Stimulated activated CD4-positive, alpha-beta T cell treated with anti-CD3 and anti-CD28 coated beads, Interleukin-2, amount 100 ng/mL, for 24 hours (primary cell): ENCODE results near the gene ASIC3.

Experiments
- DNase-seq, 2 donors: peaks; one replicate each; pipeline ENCODE4 v3.0.0-alpha.2; 2020

Gene ASIC3

DNA sequence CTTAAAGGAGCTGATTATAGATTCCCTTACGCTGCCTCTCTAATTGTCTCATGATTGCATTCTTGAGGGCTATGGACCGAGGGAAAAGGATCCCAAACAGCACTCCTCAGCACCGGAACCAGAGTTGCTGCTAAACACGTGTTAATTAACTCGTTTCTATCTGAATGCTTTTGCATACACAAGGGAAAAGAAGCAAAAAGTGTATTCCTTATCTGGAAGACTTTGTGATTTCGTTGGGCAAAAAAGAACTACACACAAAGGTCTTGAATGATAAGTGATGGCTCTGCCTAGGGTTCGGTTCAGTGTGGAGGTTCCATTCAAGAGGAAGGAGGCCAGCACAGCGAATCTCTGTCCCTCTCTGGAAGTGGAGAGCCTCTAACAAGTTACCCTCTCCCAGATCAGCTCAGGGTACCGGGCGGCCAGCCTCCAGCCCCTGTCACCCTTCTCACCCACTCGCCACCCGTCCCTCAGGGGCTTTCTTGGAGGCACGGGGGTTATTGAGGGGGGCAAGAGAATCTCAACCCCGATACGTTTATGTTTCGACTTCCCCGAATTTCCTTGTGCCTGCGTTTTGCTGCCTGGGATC lies 10.5 kb downstream of the ASIC3 start:
- DNase-seq = peak in 1 of 2 donors; percentile 29

- DNase-seq = peak; percentile 76 to 79
Measured at GRCh38 chr7:151059367-151060112, 11.2 kb downstream of the ASIC3 start, which contains the start of gene SLC4A2. SLC4A2 (plus strand) TSS chr7:151059589; CDS start chr7:151061988, 2,399 bp downstream.

DNA sequence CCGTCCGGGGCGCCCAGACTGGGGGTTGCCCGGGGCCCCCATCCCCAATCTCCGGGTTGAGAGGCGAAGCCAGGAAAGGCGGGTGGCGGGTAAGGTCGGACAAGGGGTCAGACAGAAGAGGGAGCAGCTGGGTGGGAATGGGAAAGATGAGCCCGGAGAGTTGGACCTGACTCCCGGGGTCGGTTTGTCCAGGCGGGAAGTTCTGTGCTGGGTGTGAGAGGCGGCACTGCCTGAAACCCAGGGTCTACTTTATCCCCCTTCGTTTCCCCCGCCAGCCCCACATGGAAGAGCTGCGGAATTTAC lies 11.7 kb downstream of the ASIC3 start:
- no peak for DNase-seq

DNA sequence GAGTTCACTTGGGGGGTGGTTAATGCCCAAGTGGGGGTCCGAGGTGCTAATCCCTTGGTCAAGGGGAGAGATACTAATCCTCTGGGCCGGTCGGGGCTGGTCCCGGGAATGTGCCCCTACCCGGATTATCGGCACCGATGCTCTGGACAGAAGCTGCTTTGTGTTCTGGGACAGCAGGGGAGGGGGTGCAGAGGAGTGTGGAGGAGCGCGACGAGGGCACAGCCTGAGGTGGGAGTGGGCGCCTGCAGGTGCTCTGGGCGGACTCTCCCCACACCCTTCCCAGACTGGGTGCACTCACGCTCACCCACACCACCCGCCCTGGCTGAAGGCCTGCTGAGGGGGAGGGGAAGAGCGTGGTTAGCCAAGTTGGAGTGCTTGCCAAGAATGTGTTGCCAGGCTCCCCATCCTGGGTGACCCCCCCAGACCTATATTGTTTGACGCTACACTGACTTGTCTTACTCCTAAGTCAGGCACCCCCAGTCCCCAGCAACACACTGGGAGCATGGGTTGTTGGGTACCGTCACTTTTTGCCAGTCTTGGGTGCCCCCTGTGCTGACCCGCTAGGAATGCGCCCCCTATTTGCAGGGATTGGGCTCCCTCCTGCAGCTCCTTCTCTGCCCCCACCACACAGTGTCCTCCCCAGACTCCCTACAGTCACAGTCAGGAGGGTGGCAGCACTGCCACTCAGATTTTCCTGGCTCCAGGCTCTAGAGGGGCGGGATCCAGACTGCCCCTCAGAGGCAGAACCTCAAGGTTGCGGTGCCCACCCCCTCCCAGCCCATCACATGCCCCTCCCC lies 12.3 kb downstream of the ASIC3 start:
- DNase-seq = peak in 1 of 2 donors; percentile 30

DNA sequence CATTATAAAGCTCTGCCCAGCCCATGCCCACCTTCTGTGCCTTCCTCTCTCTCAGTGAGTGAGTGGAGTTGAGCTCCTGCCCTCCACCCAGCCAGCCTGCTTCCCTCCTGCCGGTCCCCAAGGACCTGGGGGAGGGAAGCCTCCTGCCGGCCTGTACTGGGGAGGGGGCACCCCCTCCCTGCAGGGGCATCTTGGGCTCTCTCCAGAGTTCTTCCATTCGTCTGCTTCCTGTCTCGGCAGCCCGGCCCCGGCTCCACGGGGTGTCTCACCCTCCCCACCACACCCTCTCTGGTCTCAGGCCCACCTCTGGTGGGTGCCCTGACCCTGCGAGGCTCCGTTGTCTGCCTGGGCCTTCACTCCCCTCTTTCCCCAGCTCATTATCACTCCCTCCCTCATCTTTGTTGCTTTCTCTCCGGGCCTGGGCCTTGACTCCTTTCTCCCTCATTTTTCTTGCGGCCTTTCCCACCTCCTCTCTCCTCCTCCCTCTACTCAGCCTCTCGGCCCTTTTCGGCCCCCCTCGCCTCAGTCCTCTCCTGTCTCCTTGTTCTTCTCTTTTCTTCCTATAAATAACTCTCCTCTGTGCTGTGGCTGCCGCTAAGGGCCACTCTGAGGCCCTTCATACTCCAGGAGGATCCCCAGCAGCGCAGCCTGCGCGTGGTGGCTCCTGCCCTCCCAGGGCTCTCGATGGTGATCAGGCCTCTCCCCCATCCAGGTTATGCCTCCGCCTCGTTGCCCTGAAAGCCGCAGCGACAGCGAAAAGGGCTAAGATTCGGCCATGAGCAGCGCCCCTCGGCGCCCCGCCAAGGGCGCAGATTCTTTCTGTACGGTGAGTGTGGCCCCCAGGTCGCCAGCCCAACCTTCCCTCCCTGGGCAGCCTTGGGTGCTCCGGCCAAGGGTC lies 13.1 kb downstream of the ASIC3 start:
- DNase-seq = no peak

DNA sequence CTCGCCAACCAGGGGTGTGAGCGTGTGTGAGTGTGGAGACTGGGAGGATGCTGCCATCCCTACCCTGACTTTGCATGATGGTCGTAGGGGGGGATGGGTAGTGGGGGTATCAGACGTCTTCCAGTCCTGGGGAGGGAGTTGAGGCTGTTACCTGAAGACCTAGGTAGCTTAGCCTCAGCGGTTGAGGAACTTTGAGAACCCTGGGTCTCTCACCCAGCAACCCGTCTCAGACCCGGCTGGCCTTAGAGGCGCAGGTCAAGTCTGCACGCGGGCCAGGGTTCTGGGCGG lies 13.7 kb downstream of the ASIC3 start:
- DNase-seq = no peak

DNA sequence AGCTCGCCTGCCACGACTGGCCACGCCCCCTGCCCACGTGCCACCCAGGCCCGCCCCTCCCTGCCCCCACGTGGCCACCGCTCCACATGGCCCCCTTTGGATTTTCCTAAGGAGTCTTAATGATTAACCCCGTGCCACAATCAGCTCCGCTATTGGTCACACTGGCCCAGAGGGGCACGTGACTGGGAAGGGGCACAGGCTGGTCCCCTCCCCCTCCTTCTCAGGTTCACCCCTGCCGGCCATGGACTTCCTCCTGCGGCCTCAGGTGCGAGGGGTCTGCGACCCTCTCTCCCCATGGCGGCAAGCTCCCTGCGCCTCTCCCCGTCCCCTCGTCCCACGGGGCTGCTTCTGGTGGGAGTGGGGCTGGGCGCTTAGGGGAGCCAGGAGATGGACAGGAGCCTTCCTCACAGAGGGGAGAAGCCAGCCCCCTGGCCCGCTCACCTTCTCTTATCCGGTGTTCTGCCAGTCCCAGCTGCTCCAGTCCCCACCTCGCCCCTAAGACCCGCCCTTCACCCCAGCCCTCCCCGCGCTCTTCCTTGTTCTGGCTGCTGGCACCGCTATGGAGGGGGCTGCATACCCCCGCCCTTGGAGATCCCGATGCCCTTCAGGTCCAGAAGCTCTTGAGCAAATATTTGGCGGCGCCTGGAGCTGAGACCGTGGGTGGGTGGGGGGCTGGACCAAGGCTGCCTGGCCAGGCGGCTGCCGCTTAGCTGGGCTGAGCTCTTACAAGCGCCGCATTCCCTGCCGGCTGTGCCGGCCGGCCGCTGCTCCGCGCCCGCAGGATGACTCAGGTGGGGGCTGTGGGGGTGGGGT lies 14.3 kb downstream of the ASIC3 start:
- no peak for DNase-seq

DNA sequence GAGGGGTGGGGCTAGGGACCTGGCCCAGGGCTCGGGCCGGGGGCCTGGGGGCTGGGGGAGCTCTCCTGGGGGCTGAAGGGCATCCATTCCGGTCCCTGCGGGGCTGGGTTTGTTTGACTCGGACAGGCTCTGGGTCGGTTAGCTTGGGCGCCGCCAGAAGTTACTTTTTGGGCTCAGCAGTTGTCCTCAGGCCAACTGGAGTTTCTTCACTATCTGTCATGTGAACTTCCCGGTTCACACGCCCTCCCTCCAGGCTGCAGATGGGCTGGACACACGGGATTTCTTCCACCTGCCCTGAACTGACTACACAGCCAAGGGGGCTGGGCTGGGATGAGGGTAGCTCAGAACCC lies 14.9 kb downstream of the ASIC3 start:
- DNase-seq = no peak

GRCh38 chr7:151064454-151064853 lies 16.1 kb downstream of the ASIC3 start:
- no peak for DNase-seq

GRCh38 chr7:151064993-151065392 lies 16.7 kb downstream of the ASIC3 start:
- no peak for DNase-seq

GRCh38 chr7:151065516-151065915 lies 17.2 kb downstream of the ASIC3 start:
- DNase-seq = no peak

DNA sequence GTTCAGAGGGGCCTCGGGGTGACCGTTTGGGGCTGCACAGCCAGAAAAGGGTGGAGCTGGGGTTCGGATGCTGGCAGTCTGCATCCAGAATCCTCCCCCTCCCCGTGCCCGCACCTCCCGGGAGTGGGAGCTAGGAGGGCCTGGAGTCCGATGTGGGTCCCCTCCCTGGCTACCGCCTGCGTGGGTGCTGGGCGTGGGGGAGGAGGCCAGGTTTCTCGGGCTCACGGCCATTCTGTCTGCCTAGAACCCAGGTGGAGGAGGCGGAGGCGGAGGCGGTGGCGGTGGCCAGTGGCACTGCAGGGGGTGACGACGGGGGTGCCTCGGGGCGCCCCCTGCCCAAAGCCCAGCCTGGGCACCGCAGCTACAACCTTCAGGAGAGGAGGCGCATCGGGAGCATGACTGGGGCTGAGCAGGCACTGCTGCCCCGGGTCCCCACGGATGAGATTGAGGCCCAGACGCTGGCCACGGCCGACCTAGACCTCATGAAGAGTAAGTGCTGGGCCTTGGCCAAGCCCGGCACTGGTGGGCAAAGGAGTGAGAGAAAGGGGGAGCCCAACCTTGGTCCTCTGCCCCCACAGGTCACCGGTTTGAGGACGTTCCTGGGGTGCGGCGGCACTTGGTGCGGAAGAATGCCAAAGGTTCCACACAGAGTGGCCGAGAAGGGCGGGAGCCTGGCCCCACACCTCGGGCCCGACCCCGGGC lies 18.1 kb downstream of the ASIC3 start:
- DNase-seq = no peak

- DNase-seq = no peak
Measured at GRCh38 chr7:151068069-151068773, 19.9 kb downstream of the ASIC3 start.

DNA sequence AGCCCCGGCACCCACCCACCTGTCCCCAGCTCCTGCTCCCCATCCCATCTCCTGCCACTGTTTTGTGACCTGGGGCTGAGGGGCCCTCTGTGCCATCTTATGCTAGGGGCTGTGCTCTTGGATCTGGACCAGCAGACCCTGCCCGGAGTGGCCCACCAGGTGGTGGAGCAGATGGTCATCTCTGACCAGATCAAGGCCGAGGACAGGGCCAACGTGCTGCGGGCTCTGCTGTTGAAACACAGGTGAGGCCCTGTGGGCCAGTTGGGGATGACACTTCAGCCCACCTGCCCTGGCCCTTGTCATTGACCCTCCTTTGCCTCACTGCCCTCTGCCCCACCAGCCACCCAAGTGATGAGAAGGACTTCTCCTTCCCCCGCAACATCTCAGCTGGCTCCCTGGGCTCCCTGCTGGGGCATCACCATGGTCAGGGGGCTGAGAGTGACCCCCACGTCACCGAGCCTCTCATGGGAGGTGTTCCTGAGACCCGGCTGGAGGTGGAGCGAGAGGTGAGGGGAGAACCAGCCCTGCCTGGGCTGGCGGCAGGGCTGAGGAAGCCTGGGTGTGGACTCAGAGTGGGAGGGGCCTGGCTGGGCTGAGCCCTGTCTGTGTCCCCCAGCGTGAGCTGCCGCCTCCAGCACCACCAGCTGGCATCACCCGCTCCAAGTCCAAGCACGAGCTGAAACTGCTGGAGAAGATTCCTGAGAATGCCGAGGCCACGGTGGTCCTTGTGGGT lies 21.7 kb downstream of the ASIC3 start:
- DNase-seq = no peak

- no peak for DNase-seq
Measured at GRCh38 chr7:151070574-151070960, 22.2 kb downstream of the ASIC3 start.

DNA sequence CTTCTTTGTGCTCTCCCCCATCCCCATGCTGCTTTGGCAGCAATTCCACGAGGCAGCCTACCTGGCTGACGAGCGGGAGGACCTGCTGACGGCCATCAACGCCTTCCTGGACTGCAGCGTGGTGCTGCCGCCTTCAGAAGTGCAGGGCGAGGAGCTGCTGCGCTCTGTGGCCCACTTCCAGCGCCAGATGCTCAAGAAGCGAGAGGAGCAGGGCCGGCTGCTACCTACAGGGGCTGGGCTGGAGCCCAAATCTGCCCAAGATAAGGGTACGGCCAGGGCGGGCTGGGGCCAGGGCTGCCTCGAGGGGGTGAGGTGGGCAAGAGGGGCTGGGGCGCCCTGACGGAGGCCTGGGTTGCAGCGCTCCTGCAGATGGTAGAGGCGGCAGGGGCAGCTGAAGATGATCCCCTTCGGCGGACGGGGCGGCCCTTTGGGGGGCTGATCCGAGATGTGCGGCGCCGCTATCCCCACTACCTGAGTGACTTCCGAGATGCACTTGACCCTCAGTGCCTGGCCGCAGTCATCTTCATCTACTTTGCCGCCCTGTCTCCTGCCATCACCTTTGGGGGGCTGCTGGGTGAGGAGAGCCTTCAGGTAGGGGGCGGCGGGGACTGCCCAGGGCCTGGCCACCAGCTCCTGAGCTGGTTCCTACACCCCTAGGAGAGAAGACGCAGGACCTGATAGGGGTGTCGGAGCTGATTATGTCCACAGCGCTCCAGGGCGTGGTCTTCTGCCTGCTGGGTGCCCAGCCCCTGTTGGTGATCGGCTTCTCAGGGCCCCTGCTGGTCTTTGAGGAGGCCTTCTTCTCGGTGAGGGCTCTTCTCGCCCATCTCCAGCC lies 22.9 kb downstream of the ASIC3 start:
- no peak for DNase-seq

- no peak for DNase-seq
Measured at GRCh38 chr7:151073990-151074389, 25.7 kb downstream of the ASIC3 start.

DNA sequence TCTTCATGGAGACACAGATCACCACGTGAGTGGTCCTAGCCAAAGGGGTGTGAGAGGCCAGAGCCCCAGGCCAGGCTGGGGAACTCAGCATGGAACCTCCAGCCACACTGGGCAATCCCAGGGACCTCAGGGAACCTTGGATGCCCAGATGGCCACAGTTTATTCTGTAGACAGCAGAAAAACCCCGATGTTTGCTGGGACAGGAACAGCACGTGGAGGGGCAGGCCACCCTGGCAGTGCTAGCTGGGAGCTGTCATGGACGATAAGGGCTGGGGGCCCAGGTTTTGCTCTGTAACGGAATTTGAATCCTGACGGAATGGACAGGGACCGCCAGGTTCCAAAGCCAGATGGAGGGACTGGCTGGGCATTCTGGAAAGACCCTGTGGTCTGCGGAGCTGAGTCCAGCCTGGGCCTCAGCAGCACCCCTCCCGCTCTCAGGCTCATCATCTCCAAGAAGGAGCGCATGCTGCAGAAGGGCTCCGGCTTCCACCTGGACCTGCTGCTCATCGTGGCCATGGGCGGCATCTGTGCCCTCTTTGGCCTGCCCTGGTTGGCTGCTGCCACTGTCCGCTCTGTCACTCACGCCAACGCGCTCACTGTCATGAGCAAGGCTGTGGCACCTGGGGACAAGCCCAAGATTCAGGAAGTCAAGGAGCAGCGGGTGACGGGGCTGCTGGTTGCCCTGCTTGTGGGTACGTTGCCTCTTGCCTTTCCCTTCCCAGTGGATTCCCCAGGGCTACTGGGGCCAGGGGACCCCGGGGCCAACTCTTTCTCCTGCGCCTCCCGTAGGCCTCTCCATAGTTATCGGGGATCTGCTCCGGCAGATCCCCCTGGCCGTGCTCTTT lies 26.7 kb downstream of the ASIC3 start:
- no peak for DNase-seq

- no peak for DNase-seq
Measured at GRCh38 chr7:151075662-151075971, 27.3 kb downstream of the ASIC3 start.
